Colonic mucosa (tissue), 4 donors: Measurements from ENCODE around the gene PPP2R5B. TPM values are rescaled to one million over a fixed set of nuclear protein-coding genes. Genes with fewer than 3 reads are reported as not detected.

Experiments used
- DNase-seq: peaks from one replicate; pipeline ENCODE4 v3.0.0-alpha.2; 2020
- H3K27ac ChIP-seq: fragments of 200-600 bp; one replicate; pipeline ENCODE4 v1.8.0; 2021
- H3K27me3 ChIP-seq: fragments of 200-600 bp; one replicate; pipeline ENCODE4 v1.8.0; 2021
- H3K36me3 ChIP-seq: fragments of 200-600 bp; one replicate; pipeline ENCODE4 v1.8.0; 2021
- H3K4me1 ChIP-seq: fragments of 200-600 bp; one replicate; pipeline ENCODE4 v1.8.0; 2021; ENCODE audit warnings: mild to moderate bottlenecking
- H3K4me3 ChIP-seq: fragments of 200-600 bp; one replicate; pipeline ENCODE4 v1.8.0; 2021
- H3K9ac ChIP-seq, 2 donors: one replicate each; pipeline ENCODE4 v1.7.0; 2013; ENCODE audit warnings: control low read depth in 2 of 2, low read depth in 2 of 2, low read length in 2 of 2
- H3K9me3 ChIP-seq: fragments of 200-600 bp; one replicate; pipeline ENCODE4 v1.8.0; 2021
- CTCF ChIP-seq: fragments of 200-600 bp; IDR thresholded peaks from one replicate; pipeline ENCODE4 v1.8.0; 2022; ENCODE audit warnings: antibody characterized with exemption, mild to moderate bottlenecking
- intact Hi-C: fragments of 100-400 bp; cut with DNase I; formaldehyde crosslinking; loops from one replicate; pipeline ENCODE4 v1.14.1; 2022
- total RNA-seq, 2 donors: library from RNA; stranded (reverse); fragmentation: NEBNext Ultra II Directional in 1 of 2; extraction: Animal tissue kit (Norgen Biotek cat#: 25700) in 1 of 2; gene quantifications; one replicate each; pipeline ENCODE4 v1.2.1, GENCODE V29; 2021
- donor health status: healthy.
- donor health status: DM: no; HTN: no; CAD: no.
- donor health status: DM: no; HTN: no; CAD: no.

The PPP2R5B gene
- total RNA-seq, 2 donors from 2014 or later = 18.6 to 36.1 TPM

DNA sequence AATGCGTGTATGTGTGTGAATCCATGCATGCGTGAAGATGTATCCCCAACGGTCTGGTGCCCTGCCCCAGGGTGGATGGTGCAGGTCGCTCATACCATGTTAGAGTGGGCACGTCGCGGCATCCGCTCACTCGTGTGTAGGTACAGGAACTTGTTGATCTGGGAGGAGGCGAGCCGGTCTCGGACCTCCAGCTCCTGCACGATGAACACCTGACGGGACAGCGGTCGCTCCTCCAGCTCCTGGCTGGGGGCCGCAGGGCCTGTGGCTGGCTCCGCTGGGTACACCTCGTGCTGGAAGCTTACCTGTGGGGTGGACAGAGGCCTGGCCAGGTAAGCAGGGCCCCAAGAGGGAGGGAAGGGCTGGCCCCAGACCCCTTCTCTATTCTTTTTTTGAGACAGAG lies 25.9 kb upstream of the PPP2R5B start:
- Histone ChIP-seq H3K9ac (no peak overlapping the region), H3K9me3 (no peaks in the 10 kb centered on the region), H3K4me1 (no peaks in the 10 kb centered on the region), H3K36me3 (peaks cover 2% of the 10 kb centered on the region), H3K4me3 (no peak overlapping the region), H3K27ac (no peak overlapping the region), H3K27me3 (no peaks in the 10 kb centered on the region)
- intact Hi-C loops = no loop called here
- no peak for DNase-seq
- TF ChIP-seq CTCF = no peak

- Histone ChIP-seq H3K36me3 (peaks cover 5% of the 10 kb centered on the region), H3K4me3 (no peak overlapping the region), H3K9ac (no peak overlapping the region), H3K27me3 (no peaks in the 10 kb centered on the region), H3K9me3 (no peaks in the 10 kb centered on the region), H3K27ac (no peak overlapping the region), H3K4me1 (no peaks in the 10 kb centered on the region)
- DNase-seq = no peak
- TF ChIP-seq CTCF = no peak
- intact Hi-C loops = no loop called here
Observed at GRCh38 chr11:64900263-64900678, 24.2 kb upstream of the PPP2R5B start.

DNA sequence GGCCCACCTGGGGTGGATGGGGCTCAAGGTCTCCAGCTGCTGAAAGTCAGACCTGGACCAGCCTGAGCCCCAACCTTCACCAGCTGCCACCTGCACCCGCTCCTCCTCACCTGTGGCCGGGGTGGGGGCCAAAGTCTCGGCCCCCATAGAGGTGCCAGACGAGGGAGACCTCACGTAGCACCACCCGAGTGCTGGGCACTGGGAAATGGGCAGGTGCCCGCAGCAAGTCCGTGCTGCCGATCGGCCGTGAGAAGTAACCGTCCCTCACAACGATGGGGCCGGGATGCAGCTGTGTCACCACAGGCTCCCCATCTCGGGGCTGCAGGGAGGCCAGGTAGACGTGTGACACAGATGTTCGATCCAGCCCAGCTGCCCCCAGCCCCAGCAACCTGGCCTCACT lies 23.7 kb upstream of the PPP2R5B start:
- H3K9ac ChIP-seq = no peak overlapping the region
- intact Hi-C loops = no loop called here
- TF ChIP-seq CTCF = no peak

GRCh38 chr11:64902102-64902900 lies 22.2 kb upstream of the PPP2R5B start:
- intact Hi-C loops = no loop called here
- H3K9ac ChIP-seq = no peak overlapping the region
- TF ChIP-seq CTCF = no peak
- H3K27ac ChIP-seq = no peak overlapping the region
- H3K36me3 ChIP-seq = peaks cover 5% of the 10 kb centered on the region
- no peaks in the 10 kb centered on the region for H3K27me3 ChIP-seq
- no peaks in the 10 kb centered on the region for H3K4me1 ChIP-seq
- DNase-seq = no peak
- H3K4me3 ChIP-seq = no peak overlapping the region
- H3K9me3 ChIP-seq = no peaks in the 10 kb centered on the region

More for the DNA sequence above, 23.7 kb upstream of the PPP2R5B start:
- Histone ChIP-seq H3K4me1 (no peaks in the 10 kb centered on the region), H3K36me3 (peaks cover 5% of the 10 kb centered on the region), H3K27ac (no peak overlapping the region), H3K4me3 (no peak overlapping the region), H3K27me3 (no peaks in the 10 kb centered on the region), H3K9me3 (no peaks in the 10 kb centered on the region)
- DNase-seq = no peak

GRCh38 chr11:64903291-64903833 lies 21.1 kb upstream of the PPP2R5B start:
- Histone ChIP-seq H3K9me3 (no peaks in the 10 kb centered on the region), H3K36me3 (peaks cover 5% of the 10 kb centered on the region), H3K4me3 (no peak overlapping the region), H3K4me1 (no peaks in the 10 kb centered on the region), H3K27ac (no peak overlapping the region), H3K9ac (no peak overlapping the region), H3K27me3 (no peaks in the 10 kb centered on the region)
- TF ChIP-seq CTCF = no peak
- no peak for DNase-seq
- intact Hi-C loops = no loop called here
